ENCODE data around the gene HOXC12. TPM values are rescaled to one million over a fixed set of nuclear protein-coding genes. Genes with fewer than 3 reads are reported as not detected.

The HOXC12 gene
- total RNA-seq, 4 donors from 2014 or later = 0.22 to 1.4 TPM; not detected in 2

DNA sequence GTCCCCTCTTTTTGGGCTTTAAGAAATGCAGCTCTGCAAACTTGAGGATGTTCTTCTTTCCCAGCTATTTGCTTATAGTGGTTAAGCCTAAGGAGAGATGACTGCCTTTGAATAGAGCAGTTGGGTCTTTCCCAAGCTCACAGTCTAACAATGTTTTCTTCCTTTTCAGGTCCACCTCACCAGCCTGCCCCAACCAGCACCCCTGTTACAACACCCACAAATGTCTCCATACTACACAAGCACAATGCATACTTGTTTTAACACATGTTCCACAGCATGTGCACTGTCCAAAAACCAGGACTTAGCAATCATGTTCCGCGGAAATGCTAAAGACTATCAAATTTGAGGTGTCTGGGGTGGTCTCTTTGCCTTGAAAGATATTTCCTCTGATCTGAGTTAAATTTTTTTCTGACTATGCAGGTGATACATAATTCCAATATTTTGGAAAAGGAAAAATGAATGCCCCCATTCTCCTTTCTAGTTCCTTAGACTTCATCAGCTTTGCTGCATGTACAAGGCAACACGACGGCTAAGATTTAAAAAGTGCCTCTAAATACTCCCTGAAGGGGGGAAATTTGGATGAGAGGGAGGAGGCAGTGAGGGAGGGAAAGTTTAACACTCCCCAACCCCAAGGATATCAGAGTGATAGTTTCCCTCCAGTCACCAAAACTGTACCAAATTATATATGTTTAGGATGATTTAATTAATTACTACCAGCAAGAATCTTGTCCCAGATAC lies 22.7 kb upstream of the HOXC12 start:
- TF ChIP-seq CTCF (IDR thresholded peaks at IDR 0.05) (no peak), POLR2A (IDR thresholded peaks at IDR 0.05) (no peak), EP300 (IDR thresholded peaks at IDR 0.05) (no peak)
- Histone ChIP-seq H3K4me1 (peaks cover 0 to 20% (median 5%) of the 10 kb centered on the region in 4 donors), H3K27ac (no peak overlapping the region), H3K27me3 (peaks cover 4 to 100% of the 10 kb centered on the region in 2 donors), H3K9me3 (no peaks in the 10 kb centered on the region), H3K36me3 (no peaks in the 10 kb centered on the region), H3K4me3 (no peak overlapping the region)
- DNase-seq (ENCODE audit: low spot score in 2 of 2) = no peak
- WGBS, 2 donors = 55 to 56% methylated on average over 4 of the region's 4 CpGs

GRCh38 chr12:53932915-53933314 lies 21.8 kb upstream of the HOXC12 start:
- TF ChIP-seq CTCF (IDR thresholded peaks at IDR 0.05) (no peak), POLR2A (IDR thresholded peaks at IDR 0.05) (no peak), EP300 (IDR thresholded peaks at IDR 0.05) (no peak)
- H3K36me3 ChIP-seq = no peaks in the 10 kb centered on the region
- WGBS, 2 donors = 50 to 73% methylated on average over 4 of the region's 4 CpGs
- peaks cover 0 to 16% (median 5%) of the 10 kb centered on the region in 4 donors for H3K4me1 ChIP-seq
- H3K9me3 ChIP-seq = no peaks in the 10 kb centered on the region
- H3K27me3 ChIP-seq = peaks cover 8 to 100% of the 10 kb centered on the region in 2 donors
- no peak overlapping the region for H3K4me3 ChIP-seq
- DNase-seq (ENCODE audit: low spot score in 2 of 2) = no peak
- H3K27ac ChIP-seq = no peak overlapping the region

DNA sequence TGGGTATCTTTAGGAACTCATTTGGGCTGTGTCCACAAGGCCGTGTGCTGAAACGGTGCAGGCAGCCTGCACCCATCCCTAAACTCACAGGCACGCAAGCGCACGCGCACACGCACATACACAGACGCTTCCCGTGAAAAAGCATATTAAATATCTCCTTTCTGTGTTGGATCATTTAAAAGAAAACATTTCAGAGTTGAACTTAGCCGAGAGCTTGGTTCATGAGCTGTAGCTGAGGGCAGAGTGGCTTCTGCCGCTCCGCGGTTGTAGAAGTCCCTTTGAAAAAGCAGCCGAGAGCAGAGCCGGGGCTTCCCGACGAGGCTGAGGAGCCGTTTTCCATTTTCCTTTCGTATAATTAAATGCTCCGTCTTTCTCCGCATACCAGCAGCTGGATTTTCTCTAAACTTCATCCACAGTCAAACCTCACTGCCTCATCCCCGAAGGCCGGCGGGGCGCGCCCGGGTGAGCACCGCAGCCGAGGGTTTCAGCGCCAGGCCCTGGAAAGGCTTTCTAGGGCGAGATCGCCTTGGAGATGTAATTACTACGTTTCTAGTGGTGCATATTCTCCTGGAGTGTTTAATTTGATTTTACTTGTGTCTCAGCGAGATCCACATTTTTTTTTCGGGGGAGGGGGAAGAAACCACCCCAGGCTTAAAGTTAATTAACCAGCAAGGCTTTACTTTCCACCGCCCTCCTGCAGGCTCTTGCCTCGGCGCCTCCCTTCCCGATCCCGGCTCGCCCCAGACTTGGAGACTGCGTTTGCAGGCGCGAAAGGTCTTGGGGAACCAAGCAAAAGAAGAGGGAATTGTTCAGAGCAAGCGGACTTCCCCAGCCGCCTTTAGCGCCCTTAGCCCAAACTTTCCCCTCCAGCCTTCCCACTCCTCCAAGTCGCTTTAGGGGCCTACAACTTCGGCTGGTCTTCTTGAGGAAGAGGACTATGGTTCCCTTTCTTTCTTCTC lies 19.0 kb upstream of the HOXC12 start:
- peaks cover 12 to 100% of the 10 kb centered on the region in 2 donors for H3K27me3 ChIP-seq
- TF ChIP-seq CTCF (IDR thresholded peaks at IDR 0.05) (no peak), POLR2A (IDR thresholded peaks at IDR 0.05) (no peak), EP300 (IDR thresholded peaks at IDR 0.05) (no peak)
- H3K9me3 ChIP-seq = no peaks in the 10 kb centered on the region
- no peak for DNase-seq (ENCODE audit: low spot score in 2 of 2)
- H3K36me3 ChIP-seq = no peaks in the 10 kb centered on the region
- H3K4me3 ChIP-seq = no peak overlapping the region
- 10 to 11% methylated on average over 49 of the region's 49 CpGs for WGBS, 2 donors
- H3K4me1 ChIP-seq = peaks cover 0 to 32% (median 5%) of the 10 kb centered on the region in 4 donors
- no peak overlapping the region for H3K27ac ChIP-seq

DNA sequence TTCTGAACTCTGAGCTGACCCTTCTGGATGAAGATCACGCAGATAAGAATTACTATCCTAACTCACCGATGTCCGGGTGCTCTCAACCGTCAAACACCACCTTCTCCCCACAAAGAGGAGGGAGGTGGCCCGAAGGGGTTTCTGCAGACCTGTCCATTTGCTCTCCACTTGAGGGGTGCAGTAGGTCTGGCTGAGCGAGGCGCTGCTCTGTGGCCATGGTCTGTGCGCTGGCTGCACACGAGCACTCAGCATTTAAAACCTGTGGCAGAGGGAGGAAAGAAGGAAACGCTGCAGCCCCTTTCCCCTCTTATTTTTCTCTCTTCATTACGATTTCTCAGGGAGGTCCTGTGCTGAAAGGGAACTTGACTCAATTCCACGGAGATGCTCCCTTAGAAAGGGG lies 17.6 kb upstream of the HOXC12 start:
- TF ChIP-seq CTCF (IDR thresholded peaks at IDR 0.05) (no peak), POLR2A (IDR thresholded peaks at IDR 0.05) (no peak), EP300 (IDR thresholded peaks at IDR 0.05) (no peak)
- H3K4me1 ChIP-seq = peaks cover 0 to 32% (median 5%) of the 10 kb centered on the region in 4 donors
- H3K36me3 ChIP-seq = no peaks in the 10 kb centered on the region
- H3K9me3 ChIP-seq = no peaks in the 10 kb centered on the region
- peaks cover 11 to 100% of the 10 kb centered on the region in 2 donors for H3K27me3 ChIP-seq
- WGBS, 2 donors = 5 to 17% methylated on average over 12 of the region's 12 CpGs
- no peak overlapping the region for H3K27ac ChIP-seq
- no peak overlapping the region for H3K4me3 ChIP-seq
- no peak for DNase-seq (ENCODE audit: low spot score in 2 of 2)
